GM23248 (cell line): ENCODE results near the gene WWOX. TPM values are rescaled to one million over a fixed set of nuclear protein-coding genes. Genes with fewer than 3 reads are reported as not detected.

Experiments used
- DNase-seq: peaks from one replicate; pipeline ENCODE4 v3.0.0-alpha.2; 2015
- H2AFZ ChIP-seq: fragments of 200-600 bp; sonication (generic); 2 replicates; pipeline ENCODE4 v1.6.1; 2016; ENCODE audit warnings: antibody characterized with exemption
- H3F3A ChIP-seq: fragments of 200-600 bp; sonication (generic); 2 replicates; pipeline ENCODE4 v1.6.1; 2016; ENCODE audit warnings: mild to moderate bottlenecking, antibody characterized with exemption, mixed run types; ENCODE audit not compliant: insufficient read depth
- H3K27ac ChIP-seq: fragments of 200-600 bp; sonication (generic); 2 replicates; pipeline ENCODE4 v1.5.1; 2016; ENCODE audit warnings: mild to moderate bottlenecking
- H3K27me3 ChIP-seq: fragments of 200-600 bp; sonication (generic); replicated peaks from 2 replicates; pipeline ENCODE4 v1.6.1; 2016; ENCODE audit warnings: mild to moderate bottlenecking; ENCODE audit not compliant: insufficient read depth
- H3K36me3 ChIP-seq: fragments of 200-600 bp; sonication (generic); 2 replicates; pipeline ENCODE4 v1.6.1; 2016; ENCODE audit warnings: low read depth, mild to moderate bottlenecking
- H3K4me1 ChIP-seq: fragments of 200-600 bp; sonication (generic); 2 replicates; pipeline ENCODE4 v1.6.1; 2016; ENCODE audit warnings: mild to moderate bottlenecking; ENCODE audit not compliant: insufficient read depth
- H3K4me2 ChIP-seq: fragments of 200-600 bp; sonication (generic); one replicate; pipeline ENCODE4 v1.6.1; 2016; ENCODE audit warnings: mild to moderate bottlenecking; ENCODE audit not compliant: unreplicated experiment
- H3K4me3 ChIP-seq: fragments of 200-600 bp; sonication (generic); 2 replicates; pipeline ENCODE4 v1.5.1; 2016; ENCODE audit warnings: mild to moderate bottlenecking
- H3K79me2 ChIP-seq: fragments of 200-600 bp; sonication (generic); 2 replicates; pipeline ENCODE4 v1.6.1; 2016; ENCODE audit warnings: mild to moderate bottlenecking; ENCODE audit not compliant: insufficient read depth
- H3K9ac ChIP-seq: fragments of 200-600 bp; sonication (generic); 2 replicates; pipeline ENCODE4 v1.6.1; 2016; ENCODE audit warnings: mild to moderate bottlenecking
- H3K9me2 ChIP-seq: fragments of 200-600 bp; sonication (generic); 2 replicates; pipeline ENCODE4 v1.6.1; 2016; ENCODE audit warnings: mixed run types, mild to moderate bottlenecking, moderate library complexity; ENCODE audit not compliant: insufficient read depth
- H3K9me3 ChIP-seq: fragments of 200-600 bp; sonication (generic); one replicate; pipeline ENCODE4 v1.6.1; 2017; ENCODE audit warnings: low read depth
- H4K20me1 ChIP-seq: fragments of 200-600 bp; sonication (generic); 2 replicates; pipeline ENCODE4 v1.6.0; 2016; ENCODE audit not compliant: insufficient read depth
- EZH2 ChIP-seq: fragments of 200-600 bp; sonication (generic); IDR thresholded peaks from 2 replicates; pipeline ENCODE4 v1.6.1; 2018; ENCODE audit warnings: antibody characterized with exemption, mild to moderate bottlenecking; ENCODE audit not compliant: insufficient read depth, poor library complexity, severe bottlenecking
- EZH2phosphoT487 ChIP-seq: fragments of 200-600 bp; sonication (generic); IDR thresholded peaks from 2 replicates; pipeline ENCODE4 v1.6.1; 2018; ENCODE audit warnings: antibody characterized with exemption, moderate library complexity, mild to moderate bottlenecking, low read depth; ENCODE audit not compliant: insufficient read depth
- WGBS, 2 experiments: methylation state at CpG; one replicate each; pipeline ENCODE4 v1.1.6; 2015 to 2017; ENCODE audit warnings: low lambda C conversion rate in 2 of 2, low coverage in 1 of 2; ENCODE audit errors: missing lambda C conversion rate in 2 of 2; 5-methylcytosine and 5-hydroxymethylcytosine counted together
- in situ Hi-C: fragments of 300-500 bp; cut with MboI; formaldehyde crosslinking; loops from 2 replicates; pipeline ENCODE4 v1.15.0; 2020
- polyA plus RNA-seq: library from polyadenylated mRNA; unstranded; fragments of >200 nt; fragmentation: Nextera tagmentation; extraction: Ambion mirVana; gene quantifications from 2 replicates; pipeline ENCODE4 v1.2.1, GENCODE V29; 2016
- total RNA-seq: library from RNA; depleted of rRNA; stranded (reverse); fragments of >200 nt; shearing (Covaris generic); gene quantifications from 2 replicates; pipeline ENCODE4 v1.2.3, GENCODE V29; 2014

The WWOX gene
- total and polyA plus RNA-seq, 2 experiments from 2014 or later: 4.5 to 6.6 TPM

DNA sequence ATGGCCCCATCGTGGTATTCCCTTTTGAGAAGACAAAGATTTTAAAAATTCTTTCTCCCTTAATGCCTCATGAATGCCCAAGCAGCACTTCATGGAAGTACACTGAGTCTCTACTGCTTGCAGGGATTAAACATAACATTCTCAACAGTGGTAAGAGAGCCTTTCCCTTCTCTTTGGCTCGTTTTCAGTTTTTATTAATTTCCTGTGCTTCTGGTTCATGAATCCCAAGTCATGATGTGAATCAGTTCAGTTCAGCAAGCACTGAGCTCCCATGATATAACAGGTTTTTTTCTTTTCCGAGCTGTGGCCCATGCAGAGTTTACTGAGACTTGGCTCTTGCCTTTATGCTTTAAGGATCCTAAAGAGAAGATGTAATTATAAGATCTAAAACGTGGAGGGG, 175.3 kb downstream of the WWOX start:
- Histone ChIP-seq H3K9ac (no peak overlapping the region), H3K4me3 (no peak overlapping the region), H2AFZ (no peak overlapping the region), H3K9me3 (no peaks in the 10 kb centered on the region), H3K79me2 (no peaks in the 10 kb centered on the region), H3F3A (no peaks in the 10 kb centered on the region), H3K4me1 (no peaks in the 10 kb centered on the region), H3K4me2 (no peak overlapping the region), H3K27me3 (no peaks in the 10 kb centered on the region), H4K20me1 (no peaks in the 10 kb centered on the region), H3K36me3 (no peaks in the 10 kb centered on the region), H3K9me2 (no peaks in the 10 kb centered on the region), H3K27ac (no peak overlapping the region)
- WGBS, 2 experiments: 23 to 28% methylated on average over 4 of the region's 4 CpGs
- TF ChIP-seq EZH2 (no peak), EZH2phosphoT487 (no peak)
- in situ Hi-C loops: no loop called here
- DNase-seq: no peak

DNA sequence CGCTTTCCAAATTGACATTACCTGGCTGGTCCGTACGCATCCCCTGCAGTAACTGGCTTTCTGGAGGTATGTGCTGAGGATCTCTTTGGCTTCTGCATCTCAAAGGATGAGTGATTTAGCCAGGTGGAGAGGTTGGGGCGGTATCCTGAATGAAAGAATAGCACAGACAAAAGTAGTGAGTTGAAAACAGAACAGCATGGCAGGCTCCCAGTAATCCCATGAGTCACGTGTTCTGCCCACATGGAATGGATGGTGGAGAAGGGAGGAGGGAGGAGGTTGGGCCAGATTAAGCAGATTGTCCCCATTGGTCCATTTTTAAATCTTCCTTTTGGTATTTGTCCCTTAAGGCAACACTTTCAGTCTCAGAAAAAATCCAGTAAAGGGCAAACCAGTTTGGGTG, 176.0 kb downstream of the WWOX start:
- Histone ChIP-seq H3K36me3 (no peaks in the 10 kb centered on the region), H3K27ac (no peak overlapping the region), H3K4me2 (no peak overlapping the region), H3K9me2 (no peaks in the 10 kb centered on the region), H3K4me1 (no peaks in the 10 kb centered on the region), H4K20me1 (no peaks in the 10 kb centered on the region), H3F3A (no peaks in the 10 kb centered on the region), H3K9me3 (no peaks in the 10 kb centered on the region), H3K9ac (no peak overlapping the region), H3K27me3 (no peaks in the 10 kb centered on the region), H2AFZ (no peak overlapping the region), H3K79me2 (no peaks in the 10 kb centered on the region), H3K4me3 (no peak overlapping the region)
- no peak for DNase-seq
- in situ Hi-C loops: no loop called here
- WGBS, 2 experiments: 66 to 71% methylated on average over 5 of the region's 5 CpGs
- TF ChIP-seq EZH2 (no peak), EZH2phosphoT487 (no peak)

DNA sequence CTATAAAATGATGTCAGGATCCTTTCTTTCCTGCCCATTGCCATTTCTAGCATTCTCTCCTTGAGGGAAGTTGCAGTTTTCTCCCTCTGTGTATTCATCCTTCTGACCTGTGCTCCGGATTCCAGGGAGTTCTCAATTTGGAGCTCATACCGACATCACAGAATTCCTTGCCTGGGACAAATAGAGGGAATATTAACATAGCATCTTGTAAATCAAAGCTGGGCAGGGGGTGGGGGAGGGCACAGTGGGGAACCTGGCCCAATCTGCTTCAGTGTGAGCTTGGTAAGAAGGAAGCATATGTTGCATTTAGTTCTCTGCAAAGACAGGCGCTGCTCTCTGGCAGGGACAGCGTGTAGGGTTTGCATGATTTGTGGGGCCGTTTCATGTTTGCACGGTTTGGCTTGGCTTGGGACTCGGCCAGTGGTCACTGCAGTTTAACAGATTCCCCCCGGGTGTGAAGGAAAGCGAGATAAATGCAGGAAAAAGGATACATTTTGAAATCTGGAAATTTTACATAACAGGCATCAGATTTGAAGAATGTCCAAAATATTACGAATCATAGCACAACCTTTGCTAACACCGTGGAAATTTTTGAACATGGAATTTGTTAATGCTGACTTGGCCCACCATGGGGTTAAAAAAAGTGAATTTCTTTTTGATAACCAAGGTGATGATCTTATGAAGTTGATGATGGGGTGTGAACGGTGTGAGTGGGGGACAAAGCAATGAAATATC, 178.0 kb downstream of the WWOX start:
- Histone ChIP-seq H3K4me1 (no peaks in the 10 kb centered on the region), H3K9me3 (no peaks in the 10 kb centered on the region), H3K4me3 (no peak overlapping the region)

DNA sequence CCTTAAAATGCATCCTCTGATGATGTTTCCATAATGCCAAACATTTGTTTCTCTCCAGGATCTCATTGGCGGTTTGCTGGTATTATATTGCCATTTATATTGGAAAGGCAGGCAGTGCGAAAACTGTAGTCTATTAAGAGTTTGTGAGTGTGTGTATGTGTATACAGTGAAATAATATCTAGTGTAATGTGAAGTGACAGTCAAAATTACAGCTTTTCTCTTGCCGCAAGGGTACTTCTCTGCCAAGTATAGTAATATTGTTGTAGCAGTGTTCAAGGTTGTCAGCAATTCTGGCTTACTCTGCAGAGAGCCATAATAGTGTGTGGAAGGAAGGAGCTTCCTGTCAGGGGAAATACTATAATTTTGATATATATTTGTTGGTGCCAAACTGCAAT, 178.6 kb downstream of the WWOX start:
- Histone ChIP-seq H3K27me3 (no peaks in the 10 kb centered on the region), H3K4me2 (no peak overlapping the region), H3F3A (no peaks in the 10 kb centered on the region), H3K36me3 (no peaks in the 10 kb centered on the region), H3K27ac (no peak overlapping the region), H3K79me2 (no peaks in the 10 kb centered on the region), H3K9ac (no peak overlapping the region), H4K20me1 (no peaks in the 10 kb centered on the region), H3K9me3 (no peaks in the 10 kb centered on the region), H3K4me3 (no peak overlapping the region), H2AFZ (no peak overlapping the region), H3K9me2 (no peaks in the 10 kb centered on the region), H3K4me1 (no peaks in the 10 kb centered on the region)
- WGBS, 2 experiments: 84 to 86% methylated on average over 3 of the region's 3 CpGs
- in situ Hi-C loops: no loop called here
- no peak for TF ChIP-seq EZH2phosphoT487
- no peak for TF ChIP-seq EZH2
- no peak for DNase-seq

More for the DNA sequence above, 178.0 kb downstream of the WWOX start:
- Histone ChIP-seq H3K4me2 (no peak overlapping the region), H3K9ac (no peak overlapping the region), H4K20me1 (no peaks in the 10 kb centered on the region), H3K79me2 (no peaks in the 10 kb centered on the region), H3K9me2 (no peaks in the 10 kb centered on the region), H2AFZ (no peak overlapping the region), H3F3A (no peaks in the 10 kb centered on the region), H3K27me3 (no peaks in the 10 kb centered on the region), H3K36me3 (no peaks in the 10 kb centered on the region), H3K27ac (no peak overlapping the region)
- in situ Hi-C loops: no loop called here
- no peak for TF ChIP-seq EZH2phosphoT487
- no peak for TF ChIP-seq EZH2
- WGBS, 2 experiments: 46 to 47% methylated on average over 12 of the region's 12 CpGs
- DNase-seq: no peak

DNA sequence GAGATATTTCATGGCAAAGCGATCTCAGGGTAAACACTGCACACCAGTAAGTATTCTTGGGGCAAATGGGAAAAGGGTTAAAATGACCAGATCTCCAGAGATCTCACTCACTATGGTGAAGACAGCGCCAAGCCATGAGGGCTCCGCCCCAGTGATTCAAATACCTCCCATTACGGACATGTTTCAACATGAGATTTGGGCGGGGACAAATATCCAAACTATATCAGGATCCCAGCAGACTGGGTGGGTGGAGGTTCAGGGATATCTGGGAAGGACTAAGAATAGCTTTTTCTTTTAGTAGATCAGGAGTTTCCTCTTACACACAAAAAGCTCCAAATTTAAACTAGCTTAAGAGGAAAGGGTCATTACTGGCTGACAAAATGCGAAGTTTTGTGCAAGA, 181.7 kb downstream of the WWOX start:
- no peaks in the 10 kb centered on the region for H3K9me2 ChIP-seq
- 45 to 46% methylated on average over 6 of the region's 6 CpGs for WGBS, 2 experiments
- no peak overlapping the region for H3K27ac ChIP-seq
- no peak for TF ChIP-seq EZH2
- no peak for TF ChIP-seq EZH2phosphoT487
- H3K79me2 ChIP-seq: no peaks in the 10 kb centered on the region
- H3K9me3 ChIP-seq: no peaks in the 10 kb centered on the region
- no peak overlapping the region for H3K4me2 ChIP-seq
- no peak overlapping the region for H3K4me3 ChIP-seq
- in situ Hi-C loops: no loop called here
- no peak for DNase-seq
- no peaks in the 10 kb centered on the region for H3K27me3 ChIP-seq
- H3K9ac ChIP-seq: no peak overlapping the region
- no peak overlapping the region for H2AFZ ChIP-seq
- no peaks in the 10 kb centered on the region for H4K20me1 ChIP-seq
- no peaks in the 10 kb centered on the region for H3K36me3 ChIP-seq
- no peaks in the 10 kb centered on the region for H3K4me1 ChIP-seq
- H3F3A ChIP-seq: no peaks in the 10 kb centered on the region
